ENCODE data around the gene MRPL17. TPM values are rescaled to one million over a fixed set of nuclear protein-coding genes. Genes with fewer than 3 reads are reported as not detected.

The MRPL17 gene
- total and polyA plus RNA-seq, 5 donors from 2014 or later, result 10.0 to 35.5 (median 24.8) TPM

- peak overlapping the region; percentile 90 to 99 (median 98) for H3K4me3 Mint-ChIP-seq
Observed at GRCh38 chr11:6681949-6682348, 1.2 kb downstream of the MRPL17 start.

GRCh38 chr11:6681505-6681904 is 1.6 kb downstream of the MRPL17 start:
- H3K27ac ChIP-seq (ENCODE audit: insufficient read depth, low read length, poor library complexity, severe bottlenecking), result no peak overlapping the region
- Mint-ChIP-seq H3K36me3 (peaks cover 10% of the 10 kb centered on the region), H3K27ac (peak overlapping the region in 1 of 3 donors; percentile 79), H3K4me3 (peak overlapping the region; percentile 70 to 90 (median 75)), H3K4me1 (peaks cover 10 to 49% (median 32%) of the 10 kb centered on the region in 4 donors), H3K27me3 (no peaks in the 10 kb centered on the region), H3K9me3 (peaks cover 0 to 2% (median 0%) of the 10 kb centered on the region in 7 donors)
- peaks cover 18% of the 10 kb centered on the region for H3K4me1 ChIP-seq (ENCODE audit: control insufficient read depth, insufficient read depth, low read length, poor library complexity, severe bottlenecking)
- no peaks in the 10 kb centered on the region for H3K9me3 ChIP-seq (ENCODE audit: control insufficient read depth in 2 of 2, low read length in 2 of 2)
- no peaks in the 10 kb centered on the region for H3K27me3 ChIP-seq (ENCODE audit: control insufficient read depth, insufficient read depth, low read length)
- DNase-seq, result no peak
- peak overlapping the region; percentile 97 for H3K4me3 ChIP-seq (ENCODE audit: low read depth, low read length)
- ATAC-seq (ENCODE audit: low read depth in 2 of 2), result no peak
- peaks cover 12% of the 10 kb centered on the region for H3K36me3 ChIP-seq (ENCODE audit: control insufficient read depth, insufficient read depth, low read length)

More at GRCh38 chr11:6681949-6682348, 1.2 kb downstream of the MRPL17 start:
- Histone ChIP-seq H3K4me1 (ENCODE audit: control insufficient read depth, insufficient read depth, low read length, poor library complexity, severe bottlenecking) (peaks cover 18% of the 10 kb centered on the region), H3K36me3 (ENCODE audit: control insufficient read depth, insufficient read depth, low read length) (peaks cover 12% of the 10 kb centered on the region), H3K4me3 (ENCODE audit: low read depth, low read length) (peak overlapping the region; percentile 97), H3K9me3 (ENCODE audit: control insufficient read depth in 2 of 2, low read length in 2 of 2) (no peaks in the 10 kb centered on the region), H3K27me3 (ENCODE audit: control insufficient read depth, insufficient read depth, low read length) (no peaks in the 10 kb centered on the region), H3K27ac (ENCODE audit: insufficient read depth, low read length, poor library complexity, severe bottlenecking) (peak overlapping the region; percentile 52)
- Mint-ChIP-seq H3K9me3 (peaks cover 0 to 2% (median 0%) of the 10 kb centered on the region in 7 donors), H3K27me3 (no peaks in the 10 kb centered on the region), H3K4me1 (peaks cover 10 to 48% (median 31%) of the 10 kb centered on the region in 4 donors), H3K27ac (peak overlapping the region in 2 of 3 donors; percentile 95 to 99), H3K36me3 (peaks cover 10% of the 10 kb centered on the region)
- ATAC-seq (ENCODE audit: low read depth in 2 of 2), result no peak
- DNase-seq, result no peak

GRCh38 chr11:6677018-6677417 is 6.1 kb downstream of the MRPL17 start:
- Mint-ChIP-seq H3K27ac (no peak overlapping the region), H3K4me3 (peak overlapping the region in 1 of 4 donors; percentile 57), H3K4me1 (peaks cover 24 to 60% (median 41%) of the 10 kb centered on the region in 4 donors), H3K9me3 (no peaks in the 10 kb centered on the region), H3K27me3 (no peaks in the 10 kb centered on the region), H3K36me3 (peaks cover 10% of the 10 kb centered on the region)
- peaks cover 18% of the 10 kb centered on the region for H3K4me1 ChIP-seq (ENCODE audit: control insufficient read depth, insufficient read depth, low read length, poor library complexity, severe bottlenecking)
- no peaks in the 10 kb centered on the region for H3K9me3 ChIP-seq (ENCODE audit: control insufficient read depth in 2 of 2, low read length in 2 of 2)
- H3K4me3 ChIP-seq (ENCODE audit: low read depth, low read length), result no peak overlapping the region
- no peak overlapping the region for H3K27ac ChIP-seq (ENCODE audit: insufficient read depth, low read length, poor library complexity, severe bottlenecking)
- ATAC-seq (ENCODE audit: low read depth in 2 of 2) (no peak), DNase-seq (no peak)
- H3K36me3 ChIP-seq (ENCODE audit: control insufficient read depth, insufficient read depth, low read length), result peaks cover 12% of the 10 kb centered on the region
- H3K27me3 ChIP-seq (ENCODE audit: control insufficient read depth, insufficient read depth, low read length), result no peaks in the 10 kb centered on the region

- Histone ChIP-seq H3K27me3 (ENCODE audit: control insufficient read depth, insufficient read depth, low read length) (no peaks in the 10 kb centered on the region), H3K4me3 (ENCODE audit: low read depth, low read length) (no peak overlapping the region), H3K27ac (ENCODE audit: insufficient read depth, low read length, poor library complexity, severe bottlenecking) (no peak overlapping the region), H3K9me3 (ENCODE audit: control insufficient read depth in 2 of 2, low read length in 2 of 2) (no peaks in the 10 kb centered on the region), H3K4me1 (ENCODE audit: control insufficient read depth, insufficient read depth, low read length, poor library complexity, severe bottlenecking) (peaks cover 26% of the 10 kb centered on the region), H3K36me3 (ENCODE audit: control insufficient read depth, insufficient read depth, low read length) (no peaks in the 10 kb centered on the region)
- Mint-ChIP-seq H3K36me3 (peaks cover 5% of the 10 kb centered on the region), H3K4me3 (no peak overlapping the region), H3K27ac (no peak overlapping the region), H3K27me3 (no peaks in the 10 kb centered on the region), H3K9me3 (no peaks in the 10 kb centered on the region), H3K4me1 (peaks cover 35 to 62% (median 42%) of the 10 kb centered on the region in 4 donors)
- ATAC-seq (ENCODE audit: low read depth in 2 of 2) (no peak), DNase-seq (no peak)
Observed at GRCh38 chr11:6674862-6675261, 8.3 kb downstream of the MRPL17 start.

GRCh38 chr11:6674219-6674597 is 8.9 kb downstream of the MRPL17 start:
- Mint-ChIP-seq H3K27me3 (no peaks in the 10 kb centered on the region), H3K27ac (peak overlapping the region in 1 of 3 donors; percentile 75)
- H3K4me1 ChIP-seq (ENCODE audit: control insufficient read depth, insufficient read depth, low read length, poor library complexity, severe bottlenecking), result peaks cover 26% of the 10 kb centered on the region

GRCh38 chr11:6673523-6674218 is 9.5 kb downstream of the MRPL17 start:
- peak overlapping the region in 2 of 4 donors; percentile 23 to 36 for H3K4me3 Mint-ChIP-seq
- no peaks in the 10 kb centered on the region for H3K36me3 Mint-ChIP-seq
- Histone ChIP-seq H3K4me1 (ENCODE audit: control insufficient read depth, insufficient read depth, low read length, poor library complexity, severe bottlenecking) (peaks cover 26% of the 10 kb centered on the region), H3K27ac (ENCODE audit: insufficient read depth, low read length, poor library complexity, severe bottlenecking) (no peak overlapping the region), H3K9me3 (ENCODE audit: control insufficient read depth in 2 of 2, low read length in 2 of 2) (no peaks in the 10 kb centered on the region), H3K36me3 (ENCODE audit: control insufficient read depth, insufficient read depth, low read length) (no peaks in the 10 kb centered on the region), H3K27me3 (ENCODE audit: control insufficient read depth, insufficient read depth, low read length) (no peaks in the 10 kb centered on the region), H3K4me3 (ENCODE audit: low read depth, low read length) (no peak overlapping the region)
- H3K4me1 Mint-ChIP-seq, result peaks cover 30 to 59% (median 42%) of the 10 kb centered on the region in 4 donors
- H3K9me3 Mint-ChIP-seq, result no peaks in the 10 kb centered on the region
- peak overlapping the region in 2 of 3 donors; percentile 75 to 94 for H3K27ac Mint-ChIP-seq
- no peak for DNase-seq
- H3K27me3 Mint-ChIP-seq, result no peaks in the 10 kb centered on the region
- no peak for ATAC-seq (ENCODE audit: low read depth in 2 of 2)

More at GRCh38 chr11:6674219-6674597, 8.9 kb downstream of the MRPL17 start:
- H3K9me3 Mint-ChIP-seq, result no peaks in the 10 kb centered on the region
- Histone ChIP-seq H3K9me3 (ENCODE audit: control insufficient read depth in 2 of 2, low read length in 2 of 2) (no peaks in the 10 kb centered on the region), H3K27ac (ENCODE audit: insufficient read depth, low read length, poor library complexity, severe bottlenecking) (no peak overlapping the region), H3K36me3 (ENCODE audit: control insufficient read depth, insufficient read depth, low read length) (no peaks in the 10 kb centered on the region), H3K4me3 (ENCODE audit: low read depth, low read length) (no peak overlapping the region), H3K27me3 (ENCODE audit: control insufficient read depth, insufficient read depth, low read length) (no peaks in the 10 kb centered on the region)
- no peak for ATAC-seq (ENCODE audit: low read depth in 2 of 2)
- DNase-seq, result no peak
- peaks cover 33 to 60% (median 44%) of the 10 kb centered on the region in 4 donors for H3K4me1 Mint-ChIP-seq
- H3K36me3 Mint-ChIP-seq, result peaks cover 3% of the 10 kb centered on the region
- no peak overlapping the region for H3K4me3 Mint-ChIP-seq

GRCh38 chr11:6671991-6672390 is 11.1 kb downstream of the MRPL17 start:
- H3K9me3 Mint-ChIP-seq, result no peaks in the 10 kb centered on the region

More at GRCh38 chr11:6671991-6672390, 11.1 kb downstream of the MRPL17 start:
- H3K4me3 ChIP-seq (ENCODE audit: low read depth, low read length), result no peak overlapping the region
- ATAC-seq (ENCODE audit: low read depth in 2 of 2), result no peak
- H3K9me3 ChIP-seq (ENCODE audit: control insufficient read depth in 2 of 2, low read length in 2 of 2), result no peaks in the 10 kb centered on the region
- Mint-ChIP-seq H3K4me1 (peaks cover 36 to 69% (median 41%) of the 10 kb centered on the region in 4 donors), H3K36me3 (no peaks in the 10 kb centered on the region), H3K4me3 (peak overlapping the region in 1 of 4 donors; percentile 57), H3K27ac (peak overlapping the region in 2 of 3 donors; percentile 84 to 86), H3K27me3 (peaks cover 4% of the 10 kb centered on the region)
- H3K4me1 ChIP-seq (ENCODE audit: control insufficient read depth, insufficient read depth, low read length, poor library complexity, severe bottlenecking), result peaks cover 26% of the 10 kb centered on the region
- H3K36me3 ChIP-seq (ENCODE audit: control insufficient read depth, insufficient read depth, low read length), result no peaks in the 10 kb centered on the region
- H3K27me3 ChIP-seq (ENCODE audit: control insufficient read depth, insufficient read depth, low read length), result no peaks in the 10 kb centered on the region
- H3K27ac ChIP-seq (ENCODE audit: insufficient read depth, low read length, poor library complexity, severe bottlenecking), result no peak overlapping the region
- DNase-seq, result no peak

Data from CD4-positive, CD25-positive, alpha-beta regulatory T cell (primary cell).